Panc1 (cell line): Measurements from ENCODE around the gene SLC25A33. TPM values are rescaled to one million over a fixed set of nuclear protein-coding genes. Genes with fewer than 3 reads are reported as not detected.

Experiments used
- ATAC-seq: fragments of 200-7000 bp; cut with Tn5 transposase; 2 replicates; pipeline ENCODE4 v1.9.1; 2020; ENCODE audit warnings: mild to moderate bottlenecking, moderate library complexity
- BruUV-seq: library from RNA; stranded (reverse); fragments of 400-500 nt; replicated peaks from 2 replicates; lab custom pipeline; 2021; lab: Mats Ljungman, UMichigan
- CTCF ChIA-PET: fragments of 300-600 bp; sonication (Branson Sonifier 250); formaldehyde crosslinking; loops from one replicate; lab custom pipeline; 2022; ENCODE audit warnings: antibody characterized with exemption; lab: Charles Lee
- POLR2A ChIA-PET: fragments of 300-600 bp; sonication (Branson Sonifier 250); formaldehyde crosslinking; loops from one replicate; lab custom pipeline; 2022; ENCODE audit warnings: antibody characterized with exemption; lab: Charles Lee
- DNase-seq: peaks from one replicate; pipeline ENCODE4 v3.0.0-alpha.2; 2010; ENCODE audit warnings: low read depth, low spot score
- H3K27ac ChIP-seq: 2 replicates; pipeline ENCODE4 v1.5.1; 2011; ENCODE audit warnings: mild to moderate bottlenecking, low read length, inconsistent platforms
- H3K27me3 ChIP-seq: fragments of 200-500 bp; sonication (Bioruptor generic); 2 replicates; pipeline ENCODE4 v1.6.0; 2014; ENCODE audit warnings: low read length, inconsistent platforms; ENCODE audit not compliant: control insufficient read depth, insufficient read depth
- H3K36me3 ChIP-seq: fragments of 200-500 bp; sonication (Bioruptor generic); 2 replicates; pipeline ENCODE4 v1.5.1; 2014; ENCODE audit warnings: inconsistent platforms, mild to moderate bottlenecking, low read length, moderate library complexity; ENCODE audit not compliant: control insufficient read depth, insufficient read depth
- H3K4me1 ChIP-seq: 2 replicates; pipeline ENCODE4 v1.5.1; 2011; ENCODE audit warnings: inconsistent platforms, mild to moderate bottlenecking, low read length, moderate library complexity; ENCODE audit not compliant: control insufficient read depth, insufficient read depth
- H3K4me3 ChIP-seq, 2 experiments: 2 replicates each; pipeline ENCODE4 v1.5.1; 2011 to 2012; ENCODE audit warnings: low read depth in 2 of 2, low read length in 2 of 2, mild to moderate bottlenecking in 2 of 2, inconsistent platforms in 1 of 2, moderate library complexity in 1 of 2
- H3K9me3 ChIP-seq: fragments of 200-500 bp; sonication (Bioruptor generic); 2 replicates; pipeline ENCODE4 v1.5.1; 2014; ENCODE audit warnings: low read depth, mild to moderate bottlenecking, inconsistent platforms, low read length, moderate library complexity; ENCODE audit not compliant: control insufficient read depth, insufficient read depth
- CTCF ChIP-seq: fragments of 450-650 bp; IDR thresholded peaks from 2 replicates; pipeline ENCODE4 v1.5.1; 2017; ENCODE audit warnings: mild to moderate bottlenecking
- POLR2AphosphoS5 ChIP-seq: IDR thresholded peaks from 2 replicates; pipeline ENCODE4 v1.6.1; 2012; ENCODE audit warnings: mild to moderate bottlenecking, low read depth, low read length, moderate library complexity
- REST ChIP-seq, 2 experiments: IDR thresholded peaks; 2 replicates each; pipeline ENCODE4 v1.6.1; 2011 to 2012; ENCODE audit warnings: low read depth in 2 of 2, control low read depth in 1 of 2, low read length in 1 of 2, mild to moderate bottlenecking in 1 of 2, moderate library complexity in 1 of 2; ENCODE audit not compliant: insufficient read depth in 1 of 2
- SIN3A ChIP-seq: IDR thresholded peaks from 2 replicates; pipeline ENCODE4 v1.6.1; 2012; ENCODE audit warnings: low read depth, mild to moderate bottlenecking, low read length, moderate library complexity, borderline replicate concordance; ENCODE audit not compliant: insufficient read depth
- TCF7L2 ChIP-seq: IDR thresholded peaks from 2 replicates; pipeline ENCODE4 v1.6.1; 2011; ENCODE audit warnings: mild to moderate bottlenecking, low read depth, low read length, inconsistent platforms
- in situ Hi-C: cut with HindIII; loops from 2 replicates; pipeline ENCODE4 v1.10.0; 2016; ENCODE audit warnings: low sequenced_read_pairs, low pct_unique_long_range_greater_than_20kb
- intact Hi-C: fragments of 100-400 bp; cut with micrococcal nuclease; formaldehyde crosslinking; loops from one replicate; pipeline ENCODE4 v1.10.0; 2022; ENCODE audit not compliant: unreplicated experiment
- total RNA-seq: library from RNA; stranded (reverse); gene quantifications from one replicate; pipeline ENCODE4 v1.2.1, GENCODE V29; 2021; ENCODE audit not compliant: unreplicated experiment

Gene SLC25A33
- total RNA-seq, 1 experiment from 2014 or later, result 13.4 TPM

DNA sequence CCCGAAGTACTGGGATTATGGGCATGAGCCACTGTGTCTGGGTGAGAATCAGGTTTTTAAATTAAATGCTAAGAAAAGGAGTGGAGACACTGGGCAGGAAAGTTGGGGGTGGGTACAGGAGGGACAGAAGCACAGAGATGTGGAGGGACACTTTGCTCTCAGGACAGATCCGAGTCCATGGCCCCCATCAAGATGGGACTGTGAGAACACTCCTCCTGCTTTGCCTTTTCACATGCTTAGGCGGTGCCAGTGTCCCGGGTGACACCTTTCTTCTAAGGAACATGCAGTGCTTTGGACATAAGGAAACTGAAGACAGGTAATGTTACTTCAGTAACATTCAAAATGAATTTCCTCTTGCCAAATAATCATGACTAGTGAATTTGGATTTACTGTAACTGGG lies 16.7 kb downstream of the SLC25A33 start:
- no peaks in the 10 kb centered on the region for H3K27me3 ChIP-seq
- no peak for DNase-seq
- no peaks in the 10 kb centered on the region for H3K9me3 ChIP-seq
- in situ Hi-C loops (no loop called here), intact Hi-C loops (no loop called here)
- no TSS peak for BruUV-seq
- no peak for TF ChIP-seq POLR2AphosphoS5
- no peak for TF ChIP-seq TCF7L2
- no peak for TF ChIP-seq SIN3A
- no peak for TF ChIP-seq CTCF
- TF ChIP-seq REST (IDR thresholded peaks at IDR 0.05; ENCODE audit: insufficient read depth in 1 of 2, low read depth in 2 of 2, low read length in 1 of 2), result no peak
- H3K4me3 ChIP-seq, result no peak overlapping the region
- no peaks in the 10 kb centered on the region for H3K36me3 ChIP-seq
- ChIA-PET POLR2A (no interaction called here), CTCF (no interaction called here)
- no peaks in the 10 kb centered on the region for H3K4me1 ChIP-seq
- no peak overlapping the region for H3K27ac ChIP-seq
- no peak for ATAC-seq

DNA sequence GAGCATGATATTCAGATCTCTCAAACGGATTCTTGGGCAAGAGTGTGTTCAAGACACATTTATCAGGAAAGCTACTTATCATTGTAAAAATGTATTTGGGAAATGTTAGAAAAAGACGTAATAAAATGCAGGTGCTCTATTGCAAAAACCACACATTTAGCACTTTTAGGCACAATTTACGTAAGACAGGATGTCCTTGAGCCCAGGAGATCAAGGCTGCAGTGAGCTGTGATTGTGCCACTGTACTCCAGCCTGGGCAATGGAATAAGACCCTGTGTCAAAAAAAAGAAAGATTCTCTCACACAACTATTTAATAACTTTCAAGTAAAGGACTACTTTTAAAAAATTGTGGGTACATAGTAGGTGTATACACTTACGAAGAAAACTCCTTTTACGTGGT lies 18.4 kb downstream of the SLC25A33 start:
- BruUV-seq, result no TSS peak
- in situ Hi-C loops, result no loop called here

More for the DNA sequence above, 18.4 kb downstream of the SLC25A33 start:
- POLR2A ChIA-PET, result no interaction called here
- Histone ChIP-seq H3K4me1 (no peaks in the 10 kb centered on the region), H3K36me3 (no peaks in the 10 kb centered on the region), H3K9me3 (no peaks in the 10 kb centered on the region), H3K27me3 (no peaks in the 10 kb centered on the region), H3K4me3 (no peak overlapping the region), H3K27ac (no peak overlapping the region)
- intact Hi-C loops, result no loop called here
- DNase-seq (no peak), ATAC-seq (no peak)
- CTCF ChIA-PET, result no interaction called here
- no peak for TF ChIP-seq SIN3A
- TF ChIP-seq CTCF, result no peak
- TF ChIP-seq POLR2AphosphoS5, result no peak
- TF ChIP-seq REST (IDR thresholded peaks at IDR 0.05; ENCODE audit: insufficient read depth in 1 of 2, low read depth in 2 of 2, low read length in 1 of 2), result no peak
- no peak for TF ChIP-seq TCF7L2
